ENCODE results near the gene GRM7.

The GRM7 gene

GRCh38 chr3:7112523-7113056 is 251.7 kb downstream of the GRM7 start:
- no peak for DNase-seq (ENCODE audit: low read depth in 1 of 2, low spot score in 1 of 2)

DNA sequence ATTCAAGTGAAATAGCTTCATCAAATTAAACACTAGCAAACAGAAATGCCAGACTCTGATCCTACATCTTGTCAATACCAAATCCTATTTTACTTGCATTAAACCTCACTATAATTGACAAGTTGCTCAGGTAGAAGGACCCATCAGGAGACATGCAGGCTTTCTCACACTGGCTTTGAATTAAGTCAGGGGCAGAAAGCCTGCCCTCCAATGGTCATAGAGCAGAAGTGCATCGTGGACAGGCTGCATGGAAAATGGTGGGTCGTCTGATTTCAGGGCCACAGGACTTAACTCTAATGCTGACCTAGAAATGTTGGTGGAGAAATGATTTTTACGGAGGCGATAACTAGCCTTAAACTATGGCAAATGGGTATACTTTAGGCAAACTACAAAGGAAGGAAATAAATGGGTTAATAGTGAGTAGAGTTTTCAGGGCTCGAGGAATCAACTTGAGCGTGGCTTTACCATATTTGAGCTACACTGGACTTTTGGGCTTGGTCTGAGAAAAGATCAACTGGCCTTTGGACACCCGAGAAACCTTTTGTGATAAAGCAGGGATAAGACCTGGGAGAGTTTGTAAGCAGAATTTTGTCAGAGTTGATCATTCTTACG is 283.9 kb downstream of the GRM7 start:
- no peak for DNase-seq (ENCODE audit: low read depth in 1 of 2, low spot score in 1 of 2)

DNA sequence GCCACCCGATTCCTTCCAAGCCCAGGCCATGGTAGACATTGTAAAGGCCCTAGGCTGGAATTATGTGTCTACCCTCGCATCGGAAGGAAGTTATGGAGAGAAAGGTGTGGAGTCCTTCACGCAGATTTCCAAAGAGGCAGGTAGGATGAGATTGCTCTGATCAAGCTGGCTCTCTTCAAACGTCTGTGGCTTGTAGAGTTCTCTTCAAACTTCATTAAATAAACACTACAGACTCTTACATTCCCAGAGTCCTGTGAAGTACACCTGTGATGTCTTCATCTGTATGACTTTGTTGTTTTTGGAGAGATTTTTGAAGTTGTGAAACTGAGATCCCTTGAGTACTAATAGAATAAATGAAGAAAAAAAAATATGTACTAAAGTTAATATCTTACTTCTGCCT is 285.6 kb downstream of the GRM7 start:
- no peak for DNase-seq (ENCODE audit: low read depth in 1 of 2, low spot score in 1 of 2)

DNA sequence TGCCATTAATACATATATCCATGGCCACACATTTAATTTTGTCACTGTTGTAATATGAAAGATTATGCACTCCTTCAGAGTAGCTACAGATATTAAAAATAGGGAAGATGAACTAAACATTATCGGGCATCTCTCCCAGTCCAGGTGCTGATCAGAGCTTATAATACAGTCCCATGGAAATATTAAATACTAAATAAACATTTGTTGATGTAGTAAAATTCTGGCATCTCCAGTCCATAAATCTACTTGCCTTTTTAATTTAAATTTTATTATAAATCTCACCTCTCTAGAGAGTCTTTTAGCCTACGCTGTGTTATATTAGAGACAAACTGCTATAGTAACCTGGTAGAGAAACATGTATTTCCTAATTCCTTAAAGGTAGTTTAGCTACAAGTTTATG is 297.6 kb downstream of the GRM7 start:
- no peak for DNase-seq (ENCODE audit: low read depth in 1 of 2, low spot score in 1 of 2)

DNA sequence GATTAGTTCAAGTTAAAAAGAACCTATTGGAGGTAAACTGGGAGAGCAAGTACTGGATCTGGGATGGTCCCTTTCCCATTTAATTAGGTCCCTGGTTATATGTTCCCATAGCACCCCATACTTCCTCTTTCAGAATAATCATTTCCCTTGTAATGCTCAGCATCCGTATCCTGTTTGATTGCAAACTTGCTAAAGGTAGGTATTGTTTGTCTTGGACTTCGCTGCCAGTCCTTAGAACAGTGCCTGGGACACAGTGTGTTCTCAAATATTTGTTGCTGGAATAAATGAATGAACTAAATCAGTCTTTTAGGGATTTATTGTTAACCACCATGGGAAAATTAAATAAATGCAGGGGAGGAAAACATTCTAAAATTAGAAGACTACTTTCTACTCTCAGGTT is 299.8 kb downstream of the GRM7 start:
- no peak for DNase-seq (ENCODE audit: low read depth in 1 of 2, low spot score in 1 of 2)

DNA sequence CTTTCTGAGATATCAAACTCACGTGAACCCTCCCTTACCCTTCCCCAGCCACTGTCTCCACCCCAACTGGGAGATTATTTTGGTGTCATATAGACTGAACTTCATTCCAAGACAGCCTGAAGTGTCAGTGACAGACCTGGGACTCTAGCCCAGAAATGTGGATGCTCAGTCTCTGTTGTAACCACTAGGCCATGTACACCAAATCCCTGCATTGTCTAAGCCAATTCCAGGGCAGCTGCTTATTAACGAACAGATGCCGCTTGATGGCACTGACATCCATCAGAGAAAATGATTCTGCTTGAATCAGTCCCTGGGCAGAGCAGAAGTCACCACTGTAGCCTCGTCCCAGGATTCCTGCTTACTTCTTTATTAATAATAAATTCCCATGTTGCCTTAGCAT is 305.5 kb downstream of the GRM7 start:
- DNase-seq (ENCODE audit: low read depth in 1 of 2, low spot score in 1 of 2) = no peak

- DNase-seq (ENCODE audit: low read depth in 1 of 2, low spot score in 1 of 2) = no peak
Measured at GRCh38 chr3:7171493-7171892, 310.6 kb downstream of the GRM7 start.

DNA sequence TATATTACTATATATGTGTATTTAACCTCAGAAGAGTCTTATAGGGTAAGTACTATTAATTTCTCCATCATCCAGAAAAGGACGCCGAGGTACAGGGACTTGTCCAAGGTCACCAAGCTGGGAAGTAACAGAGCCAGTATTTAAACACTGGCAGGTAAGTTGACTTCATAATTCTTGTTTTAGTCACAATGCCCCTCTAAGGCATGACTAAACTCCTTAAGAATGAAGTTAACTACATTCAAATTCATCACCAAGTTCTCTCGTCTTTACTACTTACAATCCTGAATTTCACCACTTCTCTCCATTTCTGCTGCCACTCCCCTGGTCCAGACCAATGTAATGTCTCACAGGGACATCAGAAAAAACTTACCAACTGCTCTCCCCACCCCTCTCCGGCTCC is 312.1 kb downstream of the GRM7 start:
- DNase-seq (ENCODE audit: low read depth in 1 of 2, low spot score in 1 of 2) = no peak

GRCh38 chr3:7188551-7188950 is 327.6 kb downstream of the GRM7 start:
- DNase-seq (ENCODE audit: low read depth in 1 of 2, low spot score in 1 of 2) = no peak

- DNase-seq (ENCODE audit: low read depth in 1 of 2, low spot score in 1 of 2) = no peak
Measured at GRCh38 chr3:7190095-7190494, 329.2 kb downstream of the GRM7 start.

GRCh38 chr3:7193269-7193668 is 332.4 kb downstream of the GRM7 start:
- DNase-seq (ENCODE audit: low read depth in 1 of 2, low spot score in 1 of 2) = no peak

GRCh38 chr3:7194071-7194835 is 333.3 kb downstream of the GRM7 start:
- DNase-seq (ENCODE audit: low read depth in 1 of 2, low spot score in 1 of 2) = no peak

GRCh38 chr3:7195934-7196333 is 335.0 kb downstream of the GRM7 start:
- DNase-seq (ENCODE audit: low read depth in 1 of 2, low spot score in 1 of 2) = no peak

GRCh38 chr3:7201784-7202183 is 340.9 kb downstream of the GRM7 start:
- DNase-seq (ENCODE audit: low read depth in 1 of 2, low spot score in 1 of 2) = no peak

GRCh38 chr3:7203969-7204847 is 343.3 kb downstream of the GRM7 start:
- DNase-seq (ENCODE audit: low read depth in 1 of 2, low spot score in 1 of 2) = no peak

GRCh38 chr3:7204848-7205156 is 343.9 kb downstream of the GRM7 start:
- DNase-seq (ENCODE audit: low read depth in 1 of 2, low spot score in 1 of 2) = no peak

GRCh38 chr3:7205535-7205934 is 344.6 kb downstream of the GRM7 start:
- DNase-seq (ENCODE audit: low read depth in 1 of 2, low spot score in 1 of 2) = no peak

- no peak for DNase-seq (ENCODE audit: low read depth in 1 of 2, low spot score in 1 of 2)
Measured at GRCh38 chr3:7205962-7206361, 345.0 kb downstream of the GRM7 start.

DNA sequence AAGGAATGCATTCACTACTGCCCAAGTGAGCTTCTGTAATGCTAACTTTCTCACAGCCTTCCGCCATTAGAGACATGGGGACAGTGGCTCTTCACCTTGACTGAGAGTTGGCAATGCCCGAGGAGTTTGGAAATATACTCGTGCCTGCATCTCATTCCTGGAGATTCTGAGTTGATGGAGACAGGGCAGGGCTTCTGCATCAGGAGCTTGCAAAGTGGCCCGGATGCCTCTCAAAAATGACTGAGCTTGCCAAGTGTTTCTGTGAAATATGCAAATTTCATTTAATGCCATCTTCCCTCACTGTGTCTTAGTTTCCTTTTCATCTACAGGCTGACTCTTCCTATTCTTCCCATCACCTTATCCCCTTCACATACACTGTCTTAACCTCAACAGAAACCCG is 346.2 kb downstream of the GRM7 start:
- no peak for DNase-seq (ENCODE audit: low read depth in 1 of 2, low spot score in 1 of 2)

DNA sequence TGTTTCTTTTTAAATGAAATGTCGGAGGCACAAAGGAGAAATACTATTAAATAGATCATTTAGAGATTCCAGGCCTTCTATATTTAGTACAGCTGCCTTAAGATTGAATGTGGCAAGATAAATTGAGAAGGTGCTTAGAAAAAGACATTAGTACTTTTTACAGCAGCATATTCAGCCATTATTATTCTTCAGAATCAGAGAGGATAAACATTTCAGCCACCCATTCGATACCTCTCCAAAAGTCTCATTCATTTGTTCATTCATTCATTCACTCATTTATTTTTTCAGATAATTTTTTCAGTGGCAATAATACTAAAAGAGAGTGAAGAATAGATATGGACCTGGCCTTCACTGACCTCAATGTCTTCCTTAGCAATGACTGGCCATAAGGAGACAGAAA is 347.0 kb downstream of the GRM7 start:
- DNase-seq (ENCODE audit: low read depth in 1 of 2, low spot score in 1 of 2) = no peak

DNA sequence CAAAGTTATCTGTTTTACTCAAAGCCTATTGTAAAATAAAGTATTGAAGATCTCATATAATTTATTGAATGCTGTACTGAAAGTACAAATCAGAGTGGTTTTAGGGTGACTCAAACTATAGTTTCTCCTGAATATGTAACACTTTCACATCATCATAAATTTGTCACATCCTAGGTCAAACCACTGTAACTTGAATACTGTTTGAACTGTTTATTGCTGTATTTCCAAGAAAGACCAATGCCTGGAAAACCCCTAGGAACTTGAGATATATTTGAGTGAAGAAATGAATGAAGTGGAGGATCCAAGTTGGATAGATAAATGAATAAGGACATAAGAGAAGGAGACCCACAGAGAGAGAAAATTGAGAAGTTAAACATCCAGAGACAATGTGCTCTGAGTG is 348.2 kb downstream of the GRM7 start:
- no peak for DNase-seq (ENCODE audit: low read depth in 1 of 2, low spot score in 1 of 2)

GRCh38 chr3:7211740-7212139 is 350.8 kb downstream of the GRM7 start:
- no peak for DNase-seq (ENCODE audit: low read depth in 1 of 2, low spot score in 1 of 2)

Measured in stimulated activated CD4-positive, alpha-beta T cell treated with anti-CD3 and anti-CD28 coated beads, Interleukin-15, amount 100 ng/mL, for 1 hour (primary cell).